ENCODE measurements around the gene NINL.
"Not testable (repeated sequence)": the region's sequence is repeated elsewhere in the genome, so short reads cannot be mapped to it uniquely, and the experiment has no call there.

DNA sequence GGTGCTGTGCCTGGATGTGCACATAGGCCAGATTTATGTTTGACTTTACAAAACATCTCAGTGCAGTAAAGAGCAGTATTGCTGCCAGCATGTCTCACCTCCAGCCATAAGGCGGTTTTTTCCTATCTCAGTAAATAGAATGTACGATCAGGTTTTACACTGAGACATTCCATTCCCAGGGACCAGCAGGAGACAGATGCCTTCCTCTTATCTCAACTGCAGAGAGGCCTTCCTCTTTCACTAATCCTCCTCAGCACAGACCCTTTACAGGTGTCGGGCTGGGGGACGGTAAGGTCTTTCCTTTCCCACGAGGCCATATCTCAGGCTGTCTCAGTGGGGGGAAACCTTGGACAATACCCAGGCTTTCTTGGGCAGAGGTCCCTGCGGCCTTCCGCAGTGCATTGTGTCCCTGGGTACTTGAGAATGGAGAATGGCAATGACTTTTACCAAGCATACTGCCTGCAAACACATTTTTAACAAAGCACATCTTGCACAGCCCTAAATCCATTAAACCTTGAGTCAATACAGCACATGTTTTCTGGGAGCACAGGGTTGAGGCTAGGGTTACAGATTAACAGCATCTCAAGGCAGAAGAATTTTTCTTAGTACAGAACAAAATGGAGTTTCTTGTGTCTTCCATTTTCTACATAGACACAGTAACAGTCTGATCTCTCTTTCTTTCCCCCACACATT is 34.5 kb downstream of the NINL start:
- TF ChIP-seq, protein P1, sequence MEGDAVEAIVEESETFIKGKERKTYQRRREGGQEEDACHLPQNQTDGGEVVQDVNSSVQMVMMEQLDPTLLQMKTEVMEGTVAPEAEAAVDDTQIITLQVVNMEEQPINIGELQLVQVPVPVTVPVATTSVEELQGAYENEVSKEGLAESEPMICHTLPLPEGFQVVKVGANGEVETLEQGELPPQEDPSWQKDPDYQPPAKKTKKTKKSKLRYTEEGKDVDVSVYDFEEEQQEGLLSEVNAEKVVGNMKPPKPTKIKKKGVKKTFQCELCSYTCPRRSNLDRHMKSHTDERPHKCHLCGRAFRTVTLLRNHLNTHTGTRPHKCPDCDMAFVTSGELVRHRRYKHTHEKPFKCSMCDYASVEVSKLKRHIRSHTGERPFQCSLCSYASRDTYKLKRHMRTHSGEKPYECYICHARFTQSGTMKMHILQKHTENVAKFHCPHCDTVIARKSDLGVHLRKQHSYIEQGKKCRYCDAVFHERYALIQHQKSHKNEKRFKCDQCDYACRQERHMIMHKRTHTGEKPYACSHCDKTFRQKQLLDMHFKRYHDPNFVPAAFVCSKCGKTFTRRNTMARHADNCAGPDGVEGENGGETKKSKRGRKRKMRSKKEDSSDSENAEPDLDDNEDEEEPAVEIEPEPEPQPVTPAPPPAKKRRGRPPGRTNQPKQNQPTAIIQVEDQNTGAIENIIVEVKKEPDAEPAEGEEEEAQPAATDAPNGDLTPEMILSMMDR (IDR thresholded peaks at IDR 0.05): not testable (repeated sequence)
- TF ChIP-seq EP300 (IDR thresholded peaks at IDR 0.05): not testable (repeated sequence)
